B cell (primary cell): Measurements from ENCODE around the gene NUDT3.

Experiments used
- EZH2 ChIP-seq: IDR thresholded peaks from 2 replicates; pipeline ENCODE4 v1.6.1; 2012; ENCODE audit warnings: borderline replicate concordance, low read depth, mild to moderate bottlenecking, moderate library complexity, low read length; ENCODE audit not compliant: insufficient read depth, poor library complexity, severe bottlenecking
- TF ChIP-seq, protein P1 (sequence below): fragments of 200-600 bp; IDR thresholded peaks from one replicate; pipeline ENCODE4 v1.8.0; 2022; ENCODE audit warnings: antibody characterized with exemption, mild to moderate bottlenecking

DNA sequence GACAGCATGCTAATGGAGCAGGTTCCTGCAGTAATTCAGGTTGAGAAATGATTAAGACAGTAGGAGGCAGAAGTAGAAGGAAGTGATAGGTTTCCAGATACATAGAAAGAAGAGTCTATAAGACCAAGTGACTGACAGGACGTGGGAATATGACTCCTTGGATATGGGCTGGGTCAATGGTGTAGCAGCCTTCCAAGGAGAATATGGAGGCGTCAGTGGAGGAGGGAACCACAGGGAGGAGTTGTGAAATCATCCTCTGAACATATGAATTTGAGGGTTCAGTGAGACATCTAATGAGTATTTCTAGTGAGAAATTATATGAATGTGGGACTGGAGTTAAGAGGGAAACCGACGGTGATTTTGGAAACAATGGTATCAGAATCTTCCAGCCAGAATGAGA is 43.3 kb downstream of the NUDT3 start:
- TF ChIP-seq, protein P1, sequence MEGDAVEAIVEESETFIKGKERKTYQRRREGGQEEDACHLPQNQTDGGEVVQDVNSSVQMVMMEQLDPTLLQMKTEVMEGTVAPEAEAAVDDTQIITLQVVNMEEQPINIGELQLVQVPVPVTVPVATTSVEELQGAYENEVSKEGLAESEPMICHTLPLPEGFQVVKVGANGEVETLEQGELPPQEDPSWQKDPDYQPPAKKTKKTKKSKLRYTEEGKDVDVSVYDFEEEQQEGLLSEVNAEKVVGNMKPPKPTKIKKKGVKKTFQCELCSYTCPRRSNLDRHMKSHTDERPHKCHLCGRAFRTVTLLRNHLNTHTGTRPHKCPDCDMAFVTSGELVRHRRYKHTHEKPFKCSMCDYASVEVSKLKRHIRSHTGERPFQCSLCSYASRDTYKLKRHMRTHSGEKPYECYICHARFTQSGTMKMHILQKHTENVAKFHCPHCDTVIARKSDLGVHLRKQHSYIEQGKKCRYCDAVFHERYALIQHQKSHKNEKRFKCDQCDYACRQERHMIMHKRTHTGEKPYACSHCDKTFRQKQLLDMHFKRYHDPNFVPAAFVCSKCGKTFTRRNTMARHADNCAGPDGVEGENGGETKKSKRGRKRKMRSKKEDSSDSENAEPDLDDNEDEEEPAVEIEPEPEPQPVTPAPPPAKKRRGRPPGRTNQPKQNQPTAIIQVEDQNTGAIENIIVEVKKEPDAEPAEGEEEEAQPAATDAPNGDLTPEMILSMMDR, result no peak
- TF ChIP-seq EZH2, result no peak
